C4-2B (cell line): Measurements from ENCODE around the gene LRTM2.

ENCODE experiments used
- H3K27ac ChIP-seq: fragments of 450-650 bp; 2 replicates; pipeline ENCODE4 v1.5.1; 2017
- ZFX ChIP-seq: fragments of 450-650 bp; IDR thresholded peaks from 2 replicates; pipeline ENCODE4 v1.6.1; 2017
- TF ChIP-seq, protein P1 (sequence below): fragments of 450-650 bp; conservative IDR thresholded peaks from 2 replicates; pipeline ENCODE4 v1.5.1; 2017; ENCODE audit warnings: mild to moderate bottlenecking

LRTM2 gene

GRCh38 chr12:1855241-1855640 is 34.9 kb downstream of the LRTM2 start:
- no peak for TF ChIP-seq ZFX
- TF ChIP-seq, protein P1, sequence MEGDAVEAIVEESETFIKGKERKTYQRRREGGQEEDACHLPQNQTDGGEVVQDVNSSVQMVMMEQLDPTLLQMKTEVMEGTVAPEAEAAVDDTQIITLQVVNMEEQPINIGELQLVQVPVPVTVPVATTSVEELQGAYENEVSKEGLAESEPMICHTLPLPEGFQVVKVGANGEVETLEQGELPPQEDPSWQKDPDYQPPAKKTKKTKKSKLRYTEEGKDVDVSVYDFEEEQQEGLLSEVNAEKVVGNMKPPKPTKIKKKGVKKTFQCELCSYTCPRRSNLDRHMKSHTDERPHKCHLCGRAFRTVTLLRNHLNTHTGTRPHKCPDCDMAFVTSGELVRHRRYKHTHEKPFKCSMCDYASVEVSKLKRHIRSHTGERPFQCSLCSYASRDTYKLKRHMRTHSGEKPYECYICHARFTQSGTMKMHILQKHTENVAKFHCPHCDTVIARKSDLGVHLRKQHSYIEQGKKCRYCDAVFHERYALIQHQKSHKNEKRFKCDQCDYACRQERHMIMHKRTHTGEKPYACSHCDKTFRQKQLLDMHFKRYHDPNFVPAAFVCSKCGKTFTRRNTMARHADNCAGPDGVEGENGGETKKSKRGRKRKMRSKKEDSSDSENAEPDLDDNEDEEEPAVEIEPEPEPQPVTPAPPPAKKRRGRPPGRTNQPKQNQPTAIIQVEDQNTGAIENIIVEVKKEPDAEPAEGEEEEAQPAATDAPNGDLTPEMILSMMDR = no peak
- no peak overlapping the region for H3K27ac ChIP-seq

GRCh38 chr12:1857086-1857485 is 36.7 kb downstream of the LRTM2 start:
- TF ChIP-seq, protein P1 = no peak
- no peak for TF ChIP-seq ZFX
- H3K27ac ChIP-seq = no peak overlapping the region

DNA sequence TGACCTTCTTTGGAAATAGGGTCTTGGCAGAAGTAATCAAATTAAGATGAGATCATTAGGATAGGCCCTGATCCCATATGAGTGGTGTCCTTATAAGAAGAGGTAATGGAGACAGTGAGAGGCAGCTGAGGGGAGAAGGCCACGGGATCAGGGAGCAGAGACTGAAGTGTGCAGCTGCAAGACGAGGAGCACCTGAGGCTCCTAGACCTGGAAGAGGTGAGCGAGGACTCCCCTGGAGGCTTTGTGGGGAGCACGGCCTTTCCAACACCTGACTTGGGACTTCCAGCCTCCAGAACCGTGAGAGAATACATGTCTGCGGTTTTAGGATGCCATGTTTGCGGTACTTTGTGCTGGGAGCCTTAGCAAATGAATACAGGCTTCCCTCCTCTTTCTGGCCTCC is 37.5 kb downstream of the LRTM2 start:
- TF ChIP-seq, protein P1 = no peak
- no peak for TF ChIP-seq ZFX
- no peak overlapping the region for H3K27ac ChIP-seq

- no peak overlapping the region for H3K27ac ChIP-seq
- TF ChIP-seq ZFX = no peak
- TF ChIP-seq, protein P1 = no peak
These were observed 38.1 kb downstream of the LRTM2 start for GRCh38 chr12:1858456-1858855.

- H3K27ac ChIP-seq = no peak overlapping the region
- TF ChIP-seq, protein P1 = no peak
- TF ChIP-seq ZFX = no peak
These were observed 39.3 kb downstream of the LRTM2 start for GRCh38 chr12:1859643-1860042.

DNA sequence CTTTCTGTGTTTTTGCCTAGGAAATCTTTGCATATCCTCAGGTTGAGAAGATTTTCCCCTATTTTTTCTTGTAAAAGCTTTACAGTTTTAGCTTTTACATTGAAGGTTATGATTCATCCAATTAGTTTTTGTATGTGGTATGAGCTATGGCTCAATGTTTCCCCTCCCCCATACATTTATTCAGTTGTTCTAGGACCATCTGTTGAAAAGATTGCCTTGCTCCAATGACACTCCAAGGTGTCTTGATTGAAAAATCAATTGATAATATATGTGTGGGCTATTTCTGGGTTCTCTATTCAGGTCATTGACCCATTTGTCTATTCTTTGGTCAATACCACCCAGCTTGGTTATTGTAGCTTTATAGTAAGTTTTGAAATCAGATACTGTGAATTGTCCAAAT is 42.6 kb downstream of the LRTM2 start:
- TF ChIP-seq, protein P1 = no peak
- TF ChIP-seq ZFX = no peak
- no peak overlapping the region for H3K27ac ChIP-seq

DNA sequence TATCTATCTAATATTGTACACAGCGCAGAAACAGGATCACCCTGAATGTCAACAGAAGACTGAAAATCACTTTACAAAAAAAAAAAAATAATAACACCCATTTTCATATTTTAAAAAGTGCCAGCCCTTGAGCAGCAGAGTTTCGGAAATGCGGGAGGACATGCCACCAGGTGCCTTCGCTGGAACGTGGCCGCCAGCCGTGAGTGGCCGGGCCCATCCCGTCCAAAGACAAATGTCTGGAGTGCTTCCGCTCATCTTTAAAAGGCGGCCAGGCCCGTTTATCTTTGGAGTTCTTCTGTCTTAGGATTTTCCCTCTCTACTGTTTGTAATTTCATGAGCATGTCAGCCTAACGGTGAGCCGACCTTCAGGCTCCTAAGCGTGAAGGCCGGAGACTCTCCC is 43.5 kb downstream of the LRTM2 start:
- no peak for TF ChIP-seq ZFX
- TF ChIP-seq, protein P1 = no peak
- no peak overlapping the region for H3K27ac ChIP-seq
